ENCODE results near the gene PGAP3.

The PGAP3 gene

DNA sequence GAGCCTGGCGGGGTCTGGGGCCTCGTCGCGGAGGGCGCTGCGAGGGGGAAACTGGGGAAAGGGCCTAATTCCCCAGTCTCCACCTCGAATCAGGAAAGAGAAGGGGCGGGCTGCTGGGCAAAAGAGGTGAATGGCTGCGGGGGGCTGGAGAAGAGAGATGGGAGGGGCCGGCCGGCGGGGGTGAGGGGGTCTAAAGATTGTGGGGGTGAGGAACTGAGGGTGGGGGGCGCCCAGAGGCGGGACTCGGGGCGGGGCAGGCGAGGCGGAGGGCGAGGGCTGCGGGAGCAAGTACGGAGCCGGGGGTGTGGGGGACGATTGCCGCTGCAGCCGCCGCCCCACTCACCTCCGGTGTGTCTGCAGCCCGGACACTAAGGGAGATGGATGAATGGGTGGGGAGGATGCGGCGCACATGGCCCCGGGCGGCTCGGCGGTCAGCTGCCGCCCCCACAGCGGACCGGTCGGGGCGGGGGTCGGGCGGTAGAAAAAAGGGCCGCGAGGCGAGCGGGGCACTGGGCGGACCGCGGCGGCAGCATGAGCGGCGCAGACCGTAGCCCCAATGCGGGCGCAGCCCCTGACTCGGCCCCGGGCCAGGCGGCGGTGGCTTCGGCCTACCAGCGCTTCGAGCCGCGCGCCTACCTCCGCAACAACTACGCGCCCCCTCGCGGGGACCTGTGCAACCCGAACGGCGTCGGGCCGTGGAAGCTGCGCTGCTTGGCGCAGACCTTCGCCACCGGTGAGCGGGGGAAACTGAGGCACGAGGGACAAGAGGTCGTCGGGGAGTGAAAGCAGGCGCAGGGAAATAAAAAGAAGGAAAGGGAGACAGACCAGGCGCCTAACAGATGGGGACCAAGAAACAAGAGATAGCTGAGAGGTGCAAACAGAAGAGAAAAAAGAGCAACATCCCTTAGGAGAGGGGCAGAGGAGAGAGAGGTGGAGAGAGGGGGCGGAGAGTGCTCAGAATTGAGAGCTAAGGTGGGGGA, 19.6 kb downstream of the PGAP3 start, which contains the start of gene PNMT:
Gene PNMT (plus strand): TSS at position 509 of the 980 bp plus-strand sequence. CDS start 23 bp downstream, at position 532.
- no peak for TF ChIP-seq EZH2 (IDR thresholded peaks at IDR 0.05)
- no peak for TF ChIP-seq FOXP2 (optimal IDR thresholded peaks at IDR 0.05; ENCODE audit: control extremely low read depth, extremely low read length, insufficient read depth)
- TF ChIP-seq POLR2AphosphoS5 (IDR thresholded peaks at IDR 0.05; ENCODE audit: borderline replicate concordance, low read depth, low read length): no peak
- Histone ChIP-seq H3K9me3 (ENCODE audit: low read depth, low read length) (no peaks in the 10 kb centered on the region), H3K36me3 (ENCODE audit: insufficient read depth, low read length) (no peaks in the 10 kb centered on the region), H3K9ac (ENCODE audit: insufficient read length) (no peak within 1 kb of the TSS), H3K4me3 (peak within 1 kb of the TSS; percentile 38), H3K27ac (no peak within 1 kb of the TSS)
- no peak for DNase-seq (ENCODE audit: low read depth, low spot score)

DNA sequence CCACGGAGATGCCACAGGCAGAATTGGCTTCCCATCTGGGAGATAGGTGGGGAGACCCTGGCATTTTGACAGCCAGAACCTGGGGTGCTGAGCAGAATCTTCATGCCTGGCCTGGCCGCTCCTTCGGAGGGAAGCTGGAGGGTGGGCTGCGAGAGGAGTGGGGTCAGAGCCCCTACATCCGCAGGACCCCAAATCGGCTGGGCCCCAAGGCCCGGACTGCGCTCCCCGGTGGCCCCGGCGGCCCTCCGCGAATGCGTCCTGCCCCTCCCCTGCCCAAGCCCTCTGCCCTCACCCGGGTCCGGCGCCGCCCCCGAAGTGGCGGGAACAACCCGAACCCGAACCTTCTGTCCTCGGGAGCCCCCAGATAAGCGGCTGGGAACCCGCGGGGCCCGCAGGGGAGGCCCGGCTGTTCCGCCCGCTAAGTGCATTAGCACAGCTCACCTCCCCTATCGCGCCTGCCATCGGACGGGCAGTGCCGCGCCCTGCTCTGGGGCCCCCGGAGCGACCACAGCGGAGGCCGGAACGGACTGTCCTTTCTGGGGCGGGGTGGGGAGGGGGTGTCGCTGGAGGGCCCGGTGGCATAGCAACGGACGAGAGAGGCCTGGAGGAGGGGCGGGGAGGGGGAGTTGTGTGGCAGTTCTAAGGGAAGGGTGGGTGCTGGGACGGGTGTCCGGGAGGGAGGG, 20.5 kb downstream of the PGAP3 start:
- Histone ChIP-seq H3K27ac (no peak overlapping the region), H3K9me3 (ENCODE audit: low read depth, low read length) (no peaks in the 10 kb centered on the region), H3K36me3 (ENCODE audit: insufficient read depth, low read length) (no peaks in the 10 kb centered on the region), H3K4me3 (no peak overlapping the region), H3K9ac (ENCODE audit: insufficient read length) (no peak overlapping the region)
- TF ChIP-seq POLR2AphosphoS5 (IDR thresholded peaks at IDR 0.05; ENCODE audit: borderline replicate concordance, low read depth, low read length) (no peak), FOXP2 (optimal IDR thresholded peaks at IDR 0.05; ENCODE audit: control extremely low read depth, extremely low read length, insufficient read depth) (no peak), EZH2 (IDR thresholded peaks at IDR 0.05) (no peak)
- no peak for DNase-seq (ENCODE audit: low read depth, low spot score)

DNA sequence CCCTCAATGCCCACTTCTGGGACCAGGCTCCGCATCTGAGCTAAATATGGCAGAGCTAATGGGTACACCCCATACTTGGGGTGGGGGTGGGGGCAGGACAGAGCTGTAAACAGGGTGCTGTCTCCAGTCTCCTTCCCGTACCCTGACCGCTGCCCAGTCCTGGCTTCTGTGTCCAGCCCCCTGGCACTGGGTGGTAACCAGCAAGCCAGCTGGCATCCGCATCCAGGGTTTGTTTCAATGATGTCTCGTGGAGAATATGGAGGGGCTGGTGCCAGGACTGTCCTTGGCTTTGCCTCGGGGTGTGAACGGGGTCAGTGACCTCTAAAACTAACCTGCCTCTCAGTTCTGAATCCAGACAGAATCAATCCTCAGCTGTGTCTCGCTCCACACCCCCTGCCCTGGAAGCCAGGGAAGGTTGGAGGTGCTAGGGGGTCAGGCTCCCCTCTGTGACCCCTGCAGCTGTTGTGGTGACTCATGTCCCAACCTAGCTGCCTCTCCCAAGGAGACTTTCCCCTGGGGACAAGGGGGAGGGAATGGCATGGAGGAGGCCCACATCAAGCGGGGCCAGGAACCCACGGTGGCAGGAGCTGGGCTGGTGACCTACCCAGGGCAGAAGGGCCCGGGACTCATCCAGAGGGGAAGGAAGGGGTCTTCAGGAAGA, 21.1 kb downstream of the PGAP3 start:
- DNase-seq (ENCODE audit: low read depth, low spot score): no peak

DNA sequence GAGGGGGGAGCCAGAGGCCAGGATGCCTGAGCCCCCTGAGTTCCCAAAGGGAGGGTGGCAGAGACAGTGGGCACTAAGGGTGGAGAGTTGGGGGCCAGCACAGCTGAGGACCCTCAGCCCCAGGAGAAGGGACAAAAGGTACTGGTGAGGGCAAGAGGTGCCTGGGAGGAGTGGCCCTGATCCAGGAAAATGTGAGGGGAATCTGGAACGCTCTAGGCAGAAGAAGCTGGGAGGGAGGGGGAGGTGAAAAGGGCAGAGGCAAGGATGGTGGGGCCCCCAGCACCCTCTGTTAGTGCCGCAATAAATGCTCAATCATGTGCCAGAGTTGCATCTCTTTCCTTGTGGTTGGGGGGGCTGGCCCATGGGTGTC, 21.6 kb downstream of the PGAP3 start:
- no peaks in the 10 kb centered on the region for H3K9me3 ChIP-seq (ENCODE audit: low read depth, low read length)
- TF ChIP-seq POLR2AphosphoS5 (IDR thresholded peaks at IDR 0.05; ENCODE audit: borderline replicate concordance, low read depth, low read length): no peak
- TF ChIP-seq FOXP2 (optimal IDR thresholded peaks at IDR 0.05; ENCODE audit: control extremely low read depth, extremely low read length, insufficient read depth): no peak
- TF ChIP-seq EZH2 (IDR thresholded peaks at IDR 0.05): no peak
- no peak overlapping the region for H3K9ac ChIP-seq (ENCODE audit: insufficient read length)
- no peak overlapping the region for H3K27ac ChIP-seq
- H3K36me3 ChIP-seq (ENCODE audit: insufficient read depth, low read length): no peaks in the 10 kb centered on the region; the same call in 1 of the 2 replicates
- DNase-seq (ENCODE audit: low read depth, low spot score): no peak
- no peak overlapping the region for H3K4me3 ChIP-seq

More for the DNA sequence above, 21.1 kb downstream of the PGAP3 start:
- Histone ChIP-seq H3K36me3 (ENCODE audit: insufficient read depth, low read length) (no peaks in the 10 kb centered on the region; the same call in 1 of the 2 replicates), H3K27ac (no peak overlapping the region), H3K9ac (ENCODE audit: insufficient read length) (no peak overlapping the region), H3K4me3 (no peak overlapping the region), H3K9me3 (ENCODE audit: low read depth, low read length) (no peaks in the 10 kb centered on the region)
- TF ChIP-seq FOXP2 (optimal IDR thresholded peaks at IDR 0.05; ENCODE audit: control extremely low read depth, extremely low read length, insufficient read depth) (no peak), POLR2AphosphoS5 (IDR thresholded peaks at IDR 0.05; ENCODE audit: borderline replicate concordance, low read depth, low read length) (no peak), EZH2 (IDR thresholded peaks at IDR 0.05) (no peak)

DNA sequence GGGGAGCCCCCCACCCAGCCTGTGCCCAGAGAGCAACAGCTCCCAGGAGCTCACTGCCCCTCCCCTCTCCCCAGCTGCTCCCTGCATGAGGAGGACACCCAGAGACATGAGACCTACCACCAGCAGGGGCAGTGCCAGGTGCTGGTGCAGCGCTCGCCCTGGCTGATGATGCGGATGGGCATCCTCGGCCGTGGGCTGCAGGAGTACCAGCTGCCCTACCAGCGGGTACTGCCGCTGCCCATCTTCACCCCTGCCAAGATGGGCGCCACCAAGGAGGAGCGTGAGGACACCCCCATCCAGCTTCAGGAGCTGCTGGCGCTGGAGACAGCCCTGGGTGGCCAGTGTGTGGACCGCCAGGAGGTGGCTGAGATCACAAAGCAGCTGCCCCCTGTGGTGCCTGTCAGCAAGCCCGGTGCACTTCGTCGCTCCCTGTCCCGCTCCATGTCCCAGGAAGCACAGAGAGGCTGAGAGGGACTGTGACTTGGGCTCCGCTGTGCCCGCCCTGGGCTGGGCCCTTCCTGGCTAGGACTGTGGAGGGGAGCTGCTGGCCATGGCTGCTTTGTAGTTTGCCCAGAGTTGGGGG, 22.1 kb downstream of the PGAP3 start:
- TF ChIP-seq EZH2 (IDR thresholded peaks at IDR 0.05) (no peak), FOXP2 (optimal IDR thresholded peaks at IDR 0.05; ENCODE audit: control extremely low read depth, extremely low read length, insufficient read depth) (no peak), POLR2AphosphoS5 (IDR thresholded peaks at IDR 0.05; ENCODE audit: borderline replicate concordance, low read depth, low read length) (no peak)
- DNase-seq (ENCODE audit: low read depth, low spot score): no peak
- H3K36me3 ChIP-seq (ENCODE audit: insufficient read depth, low read length): no peaks in the 10 kb centered on the region; the same call in 1 of the 2 replicates
- no peak overlapping the region for H3K27ac ChIP-seq
- no peak overlapping the region for H3K9ac ChIP-seq (ENCODE audit: insufficient read length)
- no peak overlapping the region for H3K4me3 ChIP-seq
- no peaks in the 10 kb centered on the region for H3K9me3 ChIP-seq (ENCODE audit: low read depth, low read length)

DNA sequence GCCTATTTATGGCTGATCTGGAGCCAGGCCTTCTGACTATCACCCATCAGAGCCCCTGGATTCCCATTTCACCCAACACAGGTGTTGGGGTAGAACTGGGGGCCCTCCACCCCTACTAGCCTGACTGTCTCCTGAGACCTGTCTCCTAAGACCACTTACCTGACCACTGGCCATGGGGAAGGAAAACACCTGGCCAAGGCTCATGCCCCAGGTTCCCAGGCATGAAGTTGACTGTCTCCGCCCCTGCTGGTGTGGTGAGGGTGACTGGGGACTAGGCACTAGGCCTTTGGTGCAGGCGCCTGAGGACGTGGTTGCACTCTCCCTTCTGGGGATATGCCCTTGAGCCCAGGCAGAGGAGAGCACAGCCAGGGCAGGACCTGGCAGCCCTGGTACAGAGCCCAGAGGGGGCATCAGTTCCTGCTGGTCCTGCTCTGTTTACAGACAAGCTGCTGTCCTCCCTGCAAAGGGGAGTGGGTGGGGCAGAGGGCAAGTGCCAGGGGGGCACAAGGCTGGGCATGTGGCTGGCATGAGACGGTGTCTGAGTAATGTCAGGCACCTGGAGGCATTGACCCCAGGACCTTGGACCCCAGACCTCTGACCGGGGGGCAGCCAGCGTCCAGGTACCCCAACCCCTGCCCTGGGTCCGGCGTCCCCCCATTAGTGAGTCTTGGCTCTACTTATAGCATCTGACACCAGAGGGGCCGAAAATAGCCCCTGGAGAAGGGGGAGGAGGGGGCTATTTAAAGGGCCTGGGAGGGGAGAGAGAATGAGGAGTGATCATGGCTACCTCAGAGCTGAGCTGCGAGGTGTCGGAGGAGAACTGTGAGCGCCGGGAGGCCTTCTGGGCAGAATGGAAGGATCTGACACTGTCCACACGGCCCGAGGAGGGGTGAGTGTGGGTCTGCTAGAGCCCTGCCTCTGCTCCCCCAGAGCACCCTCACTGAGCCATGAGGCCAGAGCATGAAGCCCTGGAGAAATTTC, 23.0 kb downstream of the PGAP3 start, which contains the start of gene TCAP:
Gene TCAP (plus strand): TSS at position 769 of the 981 bp plus-strand sequence. CDS start 11 bp downstream, at position 780.
- Histone ChIP-seq H3K27ac (no peak within 1 kb of the TSS), H3K9ac (ENCODE audit: insufficient read length) (no peak within 1 kb of the TSS), H3K4me3 (no peak within 1 kb of the TSS), H3K36me3 (ENCODE audit: insufficient read depth, low read length) (no peaks in the 10 kb centered on the region; the same call in 1 of the 2 replicates), H3K9me3 (ENCODE audit: low read depth, low read length) (no peaks in the 10 kb centered on the region)
- no peak for DNase-seq (ENCODE audit: low read depth, low spot score)
- TF ChIP-seq FOXP2 (optimal IDR thresholded peaks at IDR 0.05; ENCODE audit: control extremely low read depth, extremely low read length, insufficient read depth) (no peak), POLR2AphosphoS5 (IDR thresholded peaks at IDR 0.05; ENCODE audit: borderline replicate concordance, low read depth, low read length) (no peak; the same call in 1 of the 2 replicates), EZH2 (IDR thresholded peaks at IDR 0.05) (no peak)

All from SK-N-MC (cell line).